Right lobe of liver (tissue), 6 donors: Measurements from ENCODE around the gene PXYLP1. TPM values are rescaled to one million over a fixed set of nuclear protein-coding genes. Genes with fewer than 3 reads are reported as not detected.

Experiments used
- ATAC-seq, 4 donors: fragments of 200-7000 bp; cut with Tn5 transposase; one replicate each; pipeline ENCODE4 v1.9.1; 2020; ENCODE audit warnings: mild to moderate bottlenecking in 4 of 4, moderate library complexity in 4 of 4
- DNase-seq, 3 donors: peaks; one replicate each; pipeline ENCODE4 v3.0.0-alpha.2; 2020
- H3K27ac ChIP-seq, 3 donors: fragments of 200-600 bp; one replicate each; pipeline ENCODE4 v1.8.0; 2022
- H3K27me3 ChIP-seq, 2 donors: fragments of 200-600 bp; one replicate each; pipeline ENCODE4 v1.8.0; 2022
- H3K36me3 ChIP-seq, 4 donors: fragments of 200-600 bp; sonication (generic) in 1 of 4; one replicate each; pipeline versions ENCODE4 v1.5.1 to v1.8.0; 2017 to 2022; ENCODE audit warnings: control low read depth in 1 of 4
- H3K4me1 ChIP-seq, 4 donors: fragments of 200-600 bp; sonication (generic) in 1 of 4; one replicate each; pipeline versions ENCODE4 v1.5.1 to v1.8.0; 2017 to 2022; ENCODE audit warnings: control low read depth in 1 of 4
- H3K4me3 ChIP-seq, 3 donors: fragments of 200-600 bp; one replicate each; pipeline ENCODE4 v1.8.0; 2022
- H3K9me3 ChIP-seq, 4 donors: fragments of 200-600 bp; sonication (generic) in 1 of 4; one replicate each; pipeline versions ENCODE4 v1.5.1 to v1.8.0; 2017 to 2022; ENCODE audit warnings: control low read depth in 1 of 4
- CTCF ChIP-seq, 4 donors: fragments of 200-600 bp in 3 of 4; fragments of 450-650 bp in 1 of 4; IDR thresholded peaks; one replicate each; pipeline versions ENCODE4 v1.5.1 to v1.8.0; 2016 to 2022; ENCODE audit warnings: antibody characterized with exemption in 4 of 4, mild to moderate bottlenecking in 2 of 4
- POLR2A ChIP-seq: fragments of 450-650 bp; IDR thresholded peaks from one replicate; pipeline ENCODE4 v1.6.1; 2017; ENCODE audit warnings: antibody characterized with exemption, mild to moderate bottlenecking
- WGBS: methylation state at CpG from one replicate; pipeline ENCODE4 v1.1.6; 2018; ENCODE audit warnings: low coverage, low lambda C conversion rate; ENCODE audit not compliant: insufficient coverage; ENCODE audit errors: missing lambda C conversion rate; 5-methylcytosine and 5-hydroxymethylcytosine counted together
- intact Hi-C, 2 donors: fragments of 100-400 bp; cut with DNase I; formaldehyde crosslinking; loops; one replicate each; pipeline versions ENCODE4 v1.11.2 to v1.14.1; 2022
- total RNA-seq, 6 experiments: library from RNA; depleted of rRNA in 2 of 6; stranded (reverse); fragments of >200 nt in 2 of 6; fragmentation: NEBNext Ultra II Directional in 3 of 6; extraction: Animal tissue kit (Norgen Biotek cat#: 25700) in 3 of 6; gene quantifications; one replicate each; pipeline versions ENCODE4 v1.1.0 to v1.2.4, GENCODE V29; 2016 to 2023
- donor health status: DM: no; HTN: yes; CAD: no.
- donor health status: DM: no; HTN: no; CAD: no.
- donor health status: DM: no; HTN: no; CAD: no.
- donor health status: DM: no; HTN: yes; CAD: no.
- donor health status: DM: no; HTN: yes; CAD: no.

Gene PXYLP1
- total RNA-seq, 6 experiments from 2014 or later: 2.0 to 4.7 (median 3.0) TPM

GRCh38 chr3:141243271-141243707 lies 11.7 kb downstream of the PXYLP1 start:
- H3K36me3 ChIP-seq: no peaks in the 10 kb centered on the region
- no peaks in the 10 kb centered on the region for H3K9me3 ChIP-seq
- H3K27ac ChIP-seq: no peak overlapping the region
- ATAC-seq (no peak), DNase-seq (peak in 1 of 3 donors; percentile 23)
- H3K27me3 ChIP-seq: no peaks in the 10 kb centered on the region
- intact Hi-C loops: no loop called here
- no peak overlapping the region for H3K4me3 ChIP-seq
- TF ChIP-seq POLR2A: no peak
- TF ChIP-seq CTCF (IDR thresholded peaks at IDR 0.05): no peak
- WGBS: 88% methylated on average over 5 of the region's 11 CpGs
- no peaks in the 10 kb centered on the region for H3K4me1 ChIP-seq

GRCh38 chr3:141246224-141246957 lies 14.8 kb downstream of the PXYLP1 start:
- DNase-seq: peak in 1 of 3 donors; percentile 16
- no peaks in the 10 kb centered on the region for H3K4me1 ChIP-seq
- no peaks in the 10 kb centered on the region for H3K36me3 ChIP-seq
- intact Hi-C loops: no loop called here
- no peak overlapping the region for H3K4me3 ChIP-seq
- no peaks in the 10 kb centered on the region for H3K9me3 ChIP-seq
- 69% methylated on average over 4 of the region's 5 CpGs for WGBS
- no peak for ATAC-seq
- H3K27me3 ChIP-seq: no peaks in the 10 kb centered on the region
- no peak overlapping the region for H3K27ac ChIP-seq
- TF ChIP-seq CTCF (IDR thresholded peaks at IDR 0.05) (no peak), POLR2A (no peak)

GRCh38 chr3:141246958-141247301 lies 15.3 kb downstream of the PXYLP1 start:
- H3K36me3 ChIP-seq: no peaks in the 10 kb centered on the region
- intact Hi-C loops: no loop called here
- no peak overlapping the region for H3K27ac ChIP-seq
- ATAC-seq (no peak), DNase-seq (peak in 1 of 3 donors; percentile 23)
- WGBS: 71% methylated on average over 1 of the region's 2 CpGs
- TF ChIP-seq POLR2A (no peak), CTCF (IDR thresholded peaks at IDR 0.05) (no peak)
- no peaks in the 10 kb centered on the region for H3K9me3 ChIP-seq
- H3K4me3 ChIP-seq: no peak overlapping the region
- no peaks in the 10 kb centered on the region for H3K4me1 ChIP-seq
- H3K27me3 ChIP-seq: no peaks in the 10 kb centered on the region

GRCh38 chr3:141248064-141248463 lies 16.4 kb downstream of the PXYLP1 start:
- Histone ChIP-seq H3K36me3 (no peaks in the 10 kb centered on the region), H3K27ac (no peak overlapping the region), H3K27me3 (no peaks in the 10 kb centered on the region), H3K9me3 (no peaks in the 10 kb centered on the region), H3K4me1 (no peaks in the 10 kb centered on the region), H3K4me3 (no peak overlapping the region)
- 92% methylated on average over 4 of the region's 5 CpGs for WGBS
- TF ChIP-seq POLR2A (no peak), CTCF (IDR thresholded peaks at IDR 0.05) (no peak)
- intact Hi-C loops: no loop called here
- ATAC-seq: no peak
- peak in 1 of 3 donors; percentile 23 for DNase-seq
